Measurements from ENCODE around the gene HEATR5B.

Gene HEATR5B

GRCh38 chr2:37090019-37090477 is 5.9 kb upstream of the HEATR5B start:
- peak; percentile 14 for DNase-seq (ENCODE audit: low read depth)
- no peak overlapping the region for H3K4me3 ChIP-seq (ENCODE audit: low read depth, low read length)
- no peak for TF ChIP-seq CTCF (IDR thresholded peaks at IDR 0.05; ENCODE audit: low read depth, low read length)
- TF ChIP-seq MYC (IDR thresholded peaks at IDR 0.05; ENCODE audit: low read depth, low read length): no peak
- TF ChIP-seq MAX (IDR thresholded peaks at IDR 0.05; ENCODE audit: low read depth, low read length): no peak
- no peak for TF ChIP-seq POLR2A (IDR thresholded peaks at IDR 0.05; ENCODE audit: extremely low read depth, insufficient read length)

GRCh38 chr2:37085731-37086147 is 1.6 kb upstream of the HEATR5B start:
- TF ChIP-seq MYC (IDR thresholded peaks at IDR 0.05; ENCODE audit: low read depth, low read length) (no peak), CTCF (IDR thresholded peaks at IDR 0.05; ENCODE audit: low read depth, low read length) (no peak), POLR2A (IDR thresholded peaks at IDR 0.05; ENCODE audit: extremely low read depth, insufficient read length) (no peak), MAX (IDR thresholded peaks at IDR 0.05; ENCODE audit: low read depth, low read length) (no peak)
- peak; percentile 48 for DNase-seq (ENCODE audit: low read depth)
- peak overlapping the region; percentile 98 for H3K4me3 ChIP-seq (ENCODE audit: low read depth, low read length)

- no peak for TF ChIP-seq MAX (IDR thresholded peaks at IDR 0.05; ENCODE audit: low read depth, low read length)
- TF ChIP-seq POLR2A (IDR thresholded peaks at IDR 0.05; ENCODE audit: extremely low read depth, insufficient read length): no peak
- no peak for TF ChIP-seq CTCF (IDR thresholded peaks at IDR 0.05; ENCODE audit: low read depth, low read length)
- no peak for TF ChIP-seq MYC (IDR thresholded peaks at IDR 0.05; ENCODE audit: low read depth, low read length)
- peak overlapping the region; percentile 98 for H3K4me3 ChIP-seq (ENCODE audit: low read depth, low read length)
- DNase-seq (ENCODE audit: low read depth): no peak
These were observed 625 bp upstream of the HEATR5B start for GRCh38 chr2:37084797-37085196.

GRCh38 chr2:37080689-37081088 is 3.5 kb downstream of the HEATR5B start:
- DNase-seq (ENCODE audit: low read depth): peak; percentile 37
- TF ChIP-seq MYC (IDR thresholded peaks at IDR 0.05; ENCODE audit: low read depth, low read length) (no peak), MAX (IDR thresholded peaks at IDR 0.05; ENCODE audit: low read depth, low read length) (no peak), CTCF (IDR thresholded peaks at IDR 0.05; ENCODE audit: low read depth, low read length) (no peak), POLR2A (IDR thresholded peaks at IDR 0.05; ENCODE audit: extremely low read depth, insufficient read length) (no peak)
- H3K4me3 ChIP-seq (ENCODE audit: low read depth, low read length): no peak overlapping the region

GRCh38 chr2:37080266-37080665 is 3.9 kb downstream of the HEATR5B start:
- peak; percentile 12 for DNase-seq (ENCODE audit: low read depth)
- TF ChIP-seq MAX (IDR thresholded peaks at IDR 0.05; ENCODE audit: low read depth, low read length): no peak
- no peak for TF ChIP-seq POLR2A (IDR thresholded peaks at IDR 0.05; ENCODE audit: extremely low read depth, insufficient read length)
- TF ChIP-seq CTCF (IDR thresholded peaks at IDR 0.05; ENCODE audit: low read depth, low read length): no peak
- no peak for TF ChIP-seq MYC (IDR thresholded peaks at IDR 0.05; ENCODE audit: low read depth, low read length)
- no peak overlapping the region for H3K4me3 ChIP-seq (ENCODE audit: low read depth, low read length)
